Parathyroid adenoma (tissue), 2 donors: ENCODE measurements around the gene HSPA4L.

Experiments used
- H2AFZ ChIP-seq: fragments of 300-600 bp; sonication (generic); one replicate; pipeline ENCODE4 v1.7.0; 2017; ENCODE audit warnings: antibody characterized with exemption, mild to moderate bottlenecking
- H3K27ac ChIP-seq: fragments of 300-600 bp; sonication (generic); one replicate; pipeline ENCODE4 v1.7.0; 2017
- H3K27me3 ChIP-seq: fragments of 300-600 bp; sonication (generic); one replicate; pipeline ENCODE4 v1.7.0; 2017; ENCODE audit warnings: low read length; ENCODE audit not compliant: control insufficient read depth, insufficient read depth
- H3K36me3 ChIP-seq: fragments of 300-600 bp; sonication (generic); one replicate; pipeline ENCODE4 v1.7.0; 2017; ENCODE audit warnings: low read length; ENCODE audit not compliant: control insufficient read depth, insufficient read depth
- H3K4me1 ChIP-seq: fragments of 300-600 bp; sonication (generic); one replicate; pipeline ENCODE4 v1.7.0; 2017; ENCODE audit warnings: control low read depth
- H3K4me2 ChIP-seq: fragments of 300-600 bp; sonication (generic); one replicate; pipeline ENCODE4 v1.7.0; 2017; ENCODE audit warnings: low read length
- H3K4me3 ChIP-seq: fragments of 300-600 bp; sonication (generic); one replicate; pipeline ENCODE4 v1.7.0; 2017; ENCODE audit warnings: low read depth, low read length
- H3K79me2 ChIP-seq: fragments of 300-600 bp; sonication (generic); one replicate; pipeline ENCODE4 v1.7.0; 2017; ENCODE audit warnings: control low read depth
- H3K9ac ChIP-seq: fragments of 300-600 bp; sonication (generic); one replicate; pipeline ENCODE4 v1.7.0; 2017; ENCODE audit warnings: mild to moderate bottlenecking
- H3K9me3 ChIP-seq: fragments of 300-600 bp; sonication (generic); one replicate; pipeline ENCODE4 v1.7.0; 2017; ENCODE audit warnings: low read length; ENCODE audit not compliant: control insufficient read depth
- CTCF ChIP-seq: fragments of 300-600 bp; sonication (generic); IDR thresholded peaks from one replicate; pipeline ENCODE4 v1.7.0; 2017; ENCODE audit warnings: antibody characterized with exemption, mild to moderate bottlenecking
- donor health status: primary hyperparathyroidism.

Gene HSPA4L

GRCh38 chr4:127741247-127741646, 40.9 kb upstream of the HSPA4L start:
- no peaks in the 10 kb centered on the region for H3K4me1 ChIP-seq

DNA sequence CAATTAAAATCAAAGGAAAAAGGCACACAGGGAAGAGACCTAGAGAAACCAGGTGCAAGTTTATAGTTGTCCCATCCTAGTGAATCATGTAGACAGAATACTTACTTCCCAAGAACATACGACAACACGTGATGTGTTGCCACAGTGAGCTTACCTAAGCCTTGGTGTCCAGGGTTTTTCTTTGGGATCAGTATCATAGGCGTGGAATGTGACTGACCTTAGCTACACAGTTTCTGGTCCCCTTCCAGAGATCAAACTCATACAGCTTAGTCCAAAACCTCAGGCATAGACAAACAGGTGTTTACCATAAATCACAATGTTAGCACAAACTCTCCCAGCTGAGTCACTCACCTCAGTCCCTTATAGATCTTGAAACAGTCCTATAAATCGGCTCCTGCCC, 34.2 kb upstream of the HSPA4L start:
- H3K9me3 ChIP-seq = no peaks in the 10 kb centered on the region
- no peak overlapping the region for H3K4me3 ChIP-seq
- no peaks in the 10 kb centered on the region for H3K36me3 ChIP-seq
- TF ChIP-seq CTCF = no peak
- H3K27me3 ChIP-seq = no peaks in the 10 kb centered on the region
- no peak overlapping the region for H3K4me2 ChIP-seq
- no peak overlapping the region for H3K27ac ChIP-seq
- no peak overlapping the region for H3K9ac ChIP-seq
- H2AFZ ChIP-seq = no peak overlapping the region
- no peaks in the 10 kb centered on the region for H3K4me1 ChIP-seq
- H3K79me2 ChIP-seq = no peaks in the 10 kb centered on the region

More at GRCh38 chr4:127741247-127741646, 40.9 kb upstream of the HSPA4L start:
- Histone ChIP-seq H3K27ac (no peak overlapping the region), H3K9ac (no peak overlapping the region), H3K27me3 (no peaks in the 10 kb centered on the region), H3K79me2 (no peaks in the 10 kb centered on the region), H3K9me3 (no peaks in the 10 kb centered on the region), H3K4me3 (no peak overlapping the region), H3K36me3 (no peaks in the 10 kb centered on the region), H2AFZ (no peak overlapping the region), H3K4me2 (no peak overlapping the region)
- no peak for TF ChIP-seq CTCF

GRCh38 chr4:127748957-127749356, 33.2 kb upstream of the HSPA4L start:
- H2AFZ ChIP-seq = no peak overlapping the region
- H3K4me3 ChIP-seq = no peak overlapping the region
- H3K36me3 ChIP-seq = no peaks in the 10 kb centered on the region
- no peak overlapping the region for H3K27ac ChIP-seq
- H3K4me2 ChIP-seq = no peak overlapping the region
- H3K9ac ChIP-seq = no peak overlapping the region
- no peaks in the 10 kb centered on the region for H3K9me3 ChIP-seq
- H3K79me2 ChIP-seq = no peaks in the 10 kb centered on the region
- H3K4me1 ChIP-seq = no peaks in the 10 kb centered on the region
- no peaks in the 10 kb centered on the region for H3K27me3 ChIP-seq
- no peak for TF ChIP-seq CTCF

GRCh38 chr4:127756906-127757305, 25.2 kb upstream of the HSPA4L start:
- Histone ChIP-seq H3K27ac (no peak overlapping the region), H2AFZ (no peak overlapping the region), H3K9me3 (no peaks in the 10 kb centered on the region), H3K9ac (no peak overlapping the region), H3K79me2 (no peaks in the 10 kb centered on the region), H3K27me3 (no peaks in the 10 kb centered on the region), H3K4me2 (no peak overlapping the region), H3K4me1 (no peaks in the 10 kb centered on the region), H3K36me3 (no peaks in the 10 kb centered on the region), H3K4me3 (no peak overlapping the region)
- TF ChIP-seq CTCF = no peak

DNA sequence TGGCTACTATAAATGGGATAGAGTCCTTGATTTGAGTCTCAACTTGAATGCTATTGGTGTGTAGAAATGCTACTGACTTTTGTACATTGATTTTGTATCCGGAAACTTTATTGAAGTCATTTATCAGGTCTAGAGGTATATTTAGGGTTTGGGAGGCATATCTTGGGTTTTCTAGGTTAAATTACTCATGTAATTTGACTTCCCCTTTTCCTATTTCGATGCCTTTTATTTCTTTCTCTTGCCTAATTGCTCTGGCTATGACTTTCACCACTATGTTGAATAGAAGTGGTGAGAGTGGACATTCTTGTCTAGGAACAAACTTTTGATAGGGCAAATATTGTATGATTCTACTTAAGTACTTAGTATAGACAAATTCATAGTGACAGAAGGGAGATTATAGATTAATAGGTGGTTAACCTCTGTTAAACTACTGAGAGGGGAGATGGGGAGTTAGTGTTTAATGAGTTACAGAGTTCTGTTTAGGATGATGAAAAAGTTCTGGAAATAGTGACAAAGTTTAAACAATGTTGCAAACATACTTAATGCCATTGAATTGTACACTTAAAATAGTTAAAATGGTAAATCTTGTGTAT, 22.8 kb upstream of the HSPA4L start:
- Histone ChIP-seq H3K27me3 (no peaks in the 10 kb centered on the region), H3K9ac (no peak overlapping the region), H3K4me1 (no peaks in the 10 kb centered on the region), H3K4me2 (no peak overlapping the region), H3K4me3 (no peak overlapping the region), H2AFZ (no peak overlapping the region), H3K36me3 (no peaks in the 10 kb centered on the region), H3K27ac (no peak overlapping the region), H3K9me3 (no peaks in the 10 kb centered on the region), H3K79me2 (no peaks in the 10 kb centered on the region)
- TF ChIP-seq CTCF = no peak
